Fibroblast of pulmonary artery (primary cell): ENCODE measurements around the gene KDM2B.

ENCODE experiments used
- DNase-seq: peaks from one replicate; pipeline ENCODE4 v3.0.0-alpha.2; 2010; ENCODE audit warnings: low read depth
- H3K4me3 ChIP-seq: replicated peaks from 2 replicates; pipeline ENCODE4 v1.5.1; 2011; ENCODE audit warnings: low read depth, mild to moderate bottlenecking, control low read depth, low read length, moderate library complexity
- TF ChIP-seq, protein P1 (sequence below): IDR thresholded peaks from 2 replicates; pipeline ENCODE4 v1.5.1; 2011; ENCODE audit warnings: mild to moderate bottlenecking, control low read depth, low read length, inconsistent platforms; ENCODE audit errors: missing control alignments

The KDM2B gene

DNA sequence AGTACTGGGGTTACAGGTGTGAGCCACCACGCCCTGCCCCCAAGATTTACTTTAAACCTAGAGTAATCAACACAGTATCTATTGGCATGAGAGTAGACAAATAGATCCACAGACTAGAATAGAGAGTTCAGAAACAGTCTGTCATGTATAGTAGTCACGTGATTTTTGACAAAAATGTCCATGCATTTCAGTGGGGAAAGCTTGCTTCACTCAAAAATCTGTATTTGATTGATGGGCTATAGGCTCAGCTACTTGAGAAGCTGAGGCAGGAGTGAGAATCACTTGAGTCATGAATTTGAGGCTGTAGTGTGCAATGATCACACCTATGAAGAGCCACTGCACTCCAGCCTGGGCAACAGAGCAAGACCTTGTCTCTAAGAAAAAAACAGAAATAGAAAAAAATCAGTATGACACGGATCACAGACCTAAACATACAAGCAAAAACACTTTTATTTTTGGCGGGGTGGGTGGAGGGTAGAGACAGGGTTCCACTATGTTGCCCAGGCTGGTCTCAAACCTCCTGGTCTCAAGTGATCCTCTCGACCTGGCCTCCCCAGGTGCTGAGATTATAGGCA is 37.9 kb upstream of the KDM2B start:
- TF ChIP-seq, protein P1, sequence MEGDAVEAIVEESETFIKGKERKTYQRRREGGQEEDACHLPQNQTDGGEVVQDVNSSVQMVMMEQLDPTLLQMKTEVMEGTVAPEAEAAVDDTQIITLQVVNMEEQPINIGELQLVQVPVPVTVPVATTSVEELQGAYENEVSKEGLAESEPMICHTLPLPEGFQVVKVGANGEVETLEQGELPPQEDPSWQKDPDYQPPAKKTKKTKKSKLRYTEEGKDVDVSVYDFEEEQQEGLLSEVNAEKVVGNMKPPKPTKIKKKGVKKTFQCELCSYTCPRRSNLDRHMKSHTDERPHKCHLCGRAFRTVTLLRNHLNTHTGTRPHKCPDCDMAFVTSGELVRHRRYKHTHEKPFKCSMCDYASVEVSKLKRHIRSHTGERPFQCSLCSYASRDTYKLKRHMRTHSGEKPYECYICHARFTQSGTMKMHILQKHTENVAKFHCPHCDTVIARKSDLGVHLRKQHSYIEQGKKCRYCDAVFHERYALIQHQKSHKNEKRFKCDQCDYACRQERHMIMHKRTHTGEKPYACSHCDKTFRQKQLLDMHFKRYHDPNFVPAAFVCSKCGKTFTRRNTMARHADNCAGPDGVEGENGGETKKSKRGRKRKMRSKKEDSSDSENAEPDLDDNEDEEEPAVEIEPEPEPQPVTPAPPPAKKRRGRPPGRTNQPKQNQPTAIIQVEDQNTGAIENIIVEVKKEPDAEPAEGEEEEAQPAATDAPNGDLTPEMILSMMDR = no peak

DNA sequence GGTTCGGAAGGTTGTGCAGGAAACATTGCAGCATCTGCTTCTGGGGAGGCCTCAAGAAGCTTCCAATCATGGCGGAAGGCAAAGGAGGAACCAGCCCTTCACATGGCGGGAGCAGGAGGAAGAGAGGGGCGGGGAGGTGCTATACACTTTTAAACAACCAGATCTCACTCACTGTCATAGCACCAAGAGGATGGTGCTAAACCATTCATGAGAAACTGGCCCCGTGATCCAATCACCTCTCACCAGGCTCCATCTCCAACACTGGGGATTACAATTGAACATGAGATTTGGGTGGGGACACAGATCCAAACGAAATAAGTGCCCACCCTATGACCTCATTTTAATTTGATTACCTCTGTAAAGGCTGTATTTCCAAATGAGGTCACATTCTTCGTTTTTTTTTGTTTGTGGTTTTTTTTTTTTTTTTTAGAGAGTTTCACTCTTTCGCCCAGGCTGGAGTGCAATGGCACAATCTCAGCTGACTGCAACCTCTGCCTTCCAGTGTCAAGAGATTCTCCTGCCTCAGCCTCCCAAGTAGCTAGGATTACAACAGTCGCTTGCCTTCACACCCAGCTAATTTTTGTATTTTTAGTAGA is 34.1 kb upstream of the KDM2B start:
- no peak overlapping the region for H3K4me3 ChIP-seq
- no peak for DNase-seq
- TF ChIP-seq, protein P1 = no peak

More for the DNA sequence above, 37.9 kb upstream of the KDM2B start:
- H3K4me3 ChIP-seq = no peak overlapping the region
- DNase-seq = no peak

DNA sequence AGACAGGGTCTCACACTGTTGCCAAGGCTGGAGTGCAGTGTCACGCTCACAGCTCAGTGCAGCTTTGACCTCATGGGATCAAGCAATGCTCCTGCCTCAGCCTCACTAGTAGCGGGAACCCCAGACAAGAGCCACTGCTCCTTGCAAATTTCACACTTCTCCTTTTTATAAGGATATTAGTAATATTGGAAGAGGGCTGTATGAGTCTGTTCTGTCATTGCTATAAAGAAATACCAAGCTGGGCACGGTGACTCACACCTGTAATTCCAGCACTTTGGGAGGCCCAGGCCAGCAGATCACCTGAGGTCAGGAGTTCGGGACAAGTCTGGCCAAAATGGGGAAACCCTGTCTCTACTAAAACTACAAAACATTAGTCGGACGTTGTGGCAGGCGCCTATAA is 32.6 kb upstream of the KDM2B start:
- TF ChIP-seq, protein P1 = no peak
- H3K4me3 ChIP-seq = no peak overlapping the region
- no peak for DNase-seq

DNA sequence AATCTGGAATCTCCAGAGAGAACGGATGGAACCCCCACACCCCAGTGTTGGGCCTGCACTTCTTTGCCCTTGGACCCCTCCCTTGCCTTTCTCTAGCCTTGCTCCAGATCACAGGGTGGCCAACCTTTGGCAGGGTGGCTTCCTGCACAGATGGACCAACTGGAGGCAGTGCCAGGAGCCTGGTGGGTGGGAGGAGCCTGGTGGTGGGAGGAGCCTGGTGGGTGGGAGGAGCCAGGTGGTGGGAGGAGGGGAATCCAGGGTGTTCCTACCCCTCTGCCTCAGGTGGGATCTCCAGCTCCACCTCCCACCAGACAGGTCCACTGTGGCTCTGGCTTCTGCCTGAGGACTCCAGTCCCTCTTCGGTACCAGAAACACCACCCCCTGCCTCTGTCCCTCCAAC is 30.5 kb upstream of the KDM2B start:
- no peak overlapping the region for H3K4me3 ChIP-seq
- TF ChIP-seq, protein P1 = no peak
- DNase-seq = no peak

DNA sequence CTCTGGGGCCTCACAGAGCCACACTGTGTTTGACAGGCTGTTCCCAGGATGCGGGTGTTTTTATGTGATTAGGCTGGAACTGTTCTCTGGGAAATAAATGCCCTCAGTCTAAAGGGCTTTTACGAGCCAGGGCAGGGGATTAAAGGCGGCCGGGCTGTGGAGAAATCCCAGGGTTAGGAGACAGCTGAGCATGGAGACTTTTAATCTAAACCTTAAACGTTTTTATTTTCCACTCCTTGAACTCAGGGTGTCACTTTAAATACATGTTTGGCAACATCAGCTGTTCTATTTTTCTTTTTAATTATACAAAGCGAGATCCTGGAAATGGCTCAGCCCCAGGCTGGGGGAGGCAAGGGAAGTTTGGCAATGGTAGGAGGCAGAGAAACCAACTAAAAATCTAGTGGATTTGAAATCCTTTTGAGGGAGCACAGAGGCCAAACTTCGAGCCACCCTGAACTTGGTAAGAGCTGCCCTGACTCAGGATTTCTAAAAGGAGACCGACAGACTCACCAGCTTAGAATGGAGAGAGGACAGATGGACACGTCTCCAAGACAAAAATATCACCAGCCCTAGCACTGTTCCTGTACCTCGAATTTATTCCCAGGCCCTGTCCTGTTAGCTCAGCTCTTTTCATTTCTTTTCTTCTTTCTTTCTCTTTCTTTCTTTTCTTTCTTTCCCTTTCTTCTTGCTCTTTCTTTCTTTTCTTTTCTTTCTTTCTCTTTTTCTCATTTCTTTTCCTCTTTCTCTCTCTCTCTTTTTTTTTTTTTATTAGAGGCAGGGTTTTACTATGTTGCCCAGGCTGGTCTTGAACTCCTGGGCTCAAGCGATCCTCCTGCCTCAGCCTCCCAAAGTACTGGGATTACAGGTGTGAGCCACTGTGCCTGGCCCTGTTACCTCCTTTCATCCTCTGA is 29.7 kb upstream of the KDM2B start:
- DNase-seq = peak; percentile 34
- TF ChIP-seq, protein P1 = no peak
- H3K4me3 ChIP-seq = no peak overlapping the region

DNA sequence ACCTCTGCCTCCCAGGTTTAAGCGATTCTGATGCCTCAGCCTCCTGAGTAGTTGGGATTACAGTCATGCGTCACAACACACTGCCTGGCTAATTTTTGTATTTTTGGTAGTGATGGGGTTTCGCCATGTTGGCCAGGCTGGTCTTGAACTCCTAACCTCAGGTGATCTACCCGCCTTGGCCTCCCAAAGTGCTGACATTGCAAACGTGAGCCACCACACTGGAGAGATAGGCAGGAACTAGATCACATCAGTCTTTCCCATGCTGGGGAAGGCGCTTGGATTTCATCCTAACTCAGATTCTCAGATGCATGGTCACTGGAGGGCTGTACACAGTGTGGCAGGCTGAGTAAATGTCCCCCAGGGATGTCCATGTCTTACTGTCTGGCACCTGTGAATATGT is 27.5 kb upstream of the KDM2B start:
- H3K4me3 ChIP-seq = no peak overlapping the region
- TF ChIP-seq, protein P1 = no peak
- no peak for DNase-seq
